ENCODE results near the gene B4GALNT4. TPM values are rescaled to one million over a fixed set of nuclear protein-coding genes. Genes with fewer than 3 reads are reported as not detected.
"Not testable (repeated sequence)": the region's sequence is repeated elsewhere in the genome, so short reads cannot be mapped to it uniquely, and the experiment has no call there.

Gene B4GALNT4
- total RNA-seq, 1 experiment from 2014 or later: 0.75 TPM

GRCh38 chr11:406796-407650 lies 37.7 kb downstream of the B4GALNT4 start:
- DNase-seq (ENCODE audit: low read depth): peak; percentile 37

GRCh38 chr11:407651-408123 lies 38.4 kb downstream of the B4GALNT4 start:
- no peak for DNase-seq (ENCODE audit: low read depth)

GRCh38 chr11:408154-409007 lies 39.1 kb downstream of the B4GALNT4 start:
- no peak for DNase-seq (ENCODE audit: low read depth)

- no peak for DNase-seq (ENCODE audit: low read depth)
Observed at GRCh38 chr11:409008-409599, 39.8 kb downstream of the B4GALNT4 start.

- no peak for DNase-seq (ENCODE audit: low read depth)
Observed at GRCh38 chr11:409600-410483, 40.5 kb downstream of the B4GALNT4 start.

- DNase-seq (ENCODE audit: low read depth): not testable (repeated sequence)
Observed at GRCh38 chr11:410711-411110, 41.4 kb downstream of the B4GALNT4 start.

GRCh38 chr11:411520-411919 lies 42.2 kb downstream of the B4GALNT4 start:
- DNase-seq (ENCODE audit: low read depth): not testable (repeated sequence)

GRCh38 chr11:412641-413119 lies 43.4 kb downstream of the B4GALNT4 start:
- no peak for DNase-seq (ENCODE audit: low read depth)

- peak; percentile 20 for DNase-seq (ENCODE audit: low read depth)
Observed at GRCh38 chr11:413120-414081, 44.1 kb downstream of the B4GALNT4 start.

GRCh38 chr11:414318-414857 lies 45.1 kb downstream of the B4GALNT4 start:
- DNase-seq (ENCODE audit: low read depth): no peak

- no peak for DNase-seq (ENCODE audit: low read depth)
Observed at GRCh38 chr11:415640-416041, 46.3 kb downstream of the B4GALNT4 start.

- no peak for DNase-seq (ENCODE audit: low read depth)
Observed at GRCh38 chr11:416051-416756, 46.9 kb downstream of the B4GALNT4 start.

- no peak for DNase-seq (ENCODE audit: low read depth)
Observed at GRCh38 chr11:416757-417621, 47.7 kb downstream of the B4GALNT4 start.

GRCh38 chr11:417652-418342 lies 48.5 kb downstream of the B4GALNT4 start:
- DNase-seq (ENCODE audit: low read depth): no peak

- no peak for DNase-seq (ENCODE audit: low read depth)
Observed at GRCh38 chr11:418343-419247, 49.3 kb downstream of the B4GALNT4 start.

All from LHCN-M2 (cell line).